ENCODE data around the gene FAM3D. TPM values are rescaled to one million over a fixed set of nuclear protein-coding genes. Genes with fewer than 3 reads are reported as not detected.

The FAM3D gene
- polyA plus RNA-seq, 2 of the 4 experiments (the other 2 are of a cell fraction): not detected

GRCh38 chr3:58642846-58643245, 23.7 kb downstream of the FAM3D start:
- WGBS (ENCODE audit: missing lambda C conversion rate): 87% methylated on average over 4 of the region's 4 CpGs
- CTCF ChIA-PET: interaction anchor here (1.0 to 2.7 kb wide), 5 partner anchors 13 to 410 kb away, joined by 3 to 10 read pairs (median 6); no protein-coding TSS in a partner anchor

More at GRCh38 chr3:58642846-58643245, 23.7 kb downstream of the FAM3D start:
- Histone ChIP-seq H3K27ac (no peak overlapping the region), H3K4me2 (no peak overlapping the region), H3K4me3 (no peak overlapping the region), H3K4me1 (no peaks in the 10 kb centered on the region), H3K9me3 (no peaks in the 10 kb centered on the region)
- POLR2A ChIA-PET: no interaction called here
- ATAC-seq (no peak), FAIRE-seq (no peak), DNase-seq (ENCODE audit: low read depth in 1 of 2, low spot score in 1 of 2) (no peak)
- TF ChIP-seq RAD21 (conservative IDR thresholded peaks at IDR 0.05 in 1 of 2, IDR thresholded peaks at IDR 0.05 in 1 of 2) (no peak), TP53 (CRISPR knock-in tag; IDR thresholded peaks at IDR 0.05) (no peak), CTCF (IDR thresholded peaks at IDR 0.05) (no peak), ATOH8 (CRISPR knock-in tag; IDR thresholded peaks at IDR 0.05; ENCODE audit: low read depth) (no peak), HEYL (CRISPR knock-in tag; IDR thresholded peaks at IDR 0.05) (no peak), RNF2 (IDR thresholded peaks at IDR 0.05; ENCODE audit: borderline replicate concordance, low read depth) (no peak), ZFP36 (IDR thresholded peaks at IDR 0.05; ENCODE audit: borderline replicate concordance, partially characterized antibody) (no peak), USF2 (IDR thresholded peaks at IDR 0.05) (no peak), HES2 (IDR thresholded peaks at IDR 0.05) (no peak), CBX2 (IDR thresholded peaks at IDR 0.05; ENCODE audit: borderline replicate concordance, low read depth) (no peak), KDM1A (IDR thresholded peaks at IDR 0.05; ENCODE audit: low read depth) (no peak), SMC3 (IDR thresholded peaks at IDR 0.05) (no peak), MYC (IDR thresholded peaks at IDR 0.05; ENCODE audit: borderline replicate concordance, low read length) (no peak), EHF (CRISPR knock-in tag; IDR thresholded peaks at IDR 0.05) (no peak), BCL3 (IDR thresholded peaks at IDR 0.05) (no peak), E2F6 (IDR thresholded peaks at IDR 0.05; ENCODE audit: borderline replicate concordance, low read depth) (no peak)

Measured in A549 (cell line).